Measurements from ENCODE around the gene FBXO42. TPM values are rescaled to one million over a fixed set of nuclear protein-coding genes. Genes with fewer than 3 reads are reported as not detected.

FBXO42 gene
- total and polyA plus RNA-seq, 2 of the 4 experiments (the other 2 are of a cell fraction): 12.0 to 18.8 TPM

DNA sequence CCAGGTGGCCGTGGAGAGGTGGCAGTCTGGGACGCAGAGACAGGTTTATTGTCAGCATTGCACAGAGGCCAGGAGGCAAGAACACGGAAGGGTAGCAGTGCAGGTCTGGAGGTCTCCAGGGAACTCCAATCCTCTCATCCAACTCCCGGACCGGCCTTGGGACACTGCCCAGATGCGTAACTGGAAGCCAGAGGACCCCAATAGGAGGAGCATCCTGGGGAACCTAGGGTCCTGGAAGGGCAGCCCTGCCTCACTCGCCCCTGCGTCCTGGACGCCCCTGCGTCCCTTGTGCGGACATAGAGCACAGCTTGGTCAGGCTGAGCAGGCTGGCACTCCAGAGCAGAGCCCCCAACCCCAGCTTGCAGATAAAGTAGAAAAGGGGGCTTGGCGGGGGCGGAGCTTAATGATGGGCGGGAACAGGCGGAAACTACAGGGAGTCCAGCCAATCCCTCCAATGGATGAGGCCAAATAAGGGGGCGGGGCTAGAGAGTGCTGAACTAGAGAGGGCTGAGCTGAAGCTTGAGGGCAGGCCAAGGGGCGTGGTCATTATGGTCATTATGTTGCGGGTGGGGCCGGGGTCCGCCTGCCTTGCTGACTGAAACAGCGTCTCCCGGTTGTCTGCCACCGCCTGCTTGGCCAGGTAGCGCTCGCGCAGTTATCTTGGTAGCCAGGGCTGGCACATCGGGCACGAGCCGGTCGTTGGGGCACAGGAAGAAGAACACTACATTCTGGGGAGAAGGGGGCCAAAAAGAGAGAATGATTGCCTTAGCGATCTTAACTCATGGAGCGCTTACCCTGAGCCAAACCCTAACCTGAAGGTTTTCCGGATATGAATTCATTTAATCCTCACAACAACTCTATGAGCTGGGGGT is 136.2 kb downstream of the FBXO42 start:
- Histone ChIP-seq H2BK120ac (ENCODE audit: low read depth, low read length) (no peak overlapping the region), H2AK5ac (ENCODE audit: low read depth, low read length) (peak overlapping the region; percentile 33; the same call in 1 of the 2 replicates), H3K36me3 (ENCODE audit: control insufficient read depth, insufficient read depth, low read length) (no peaks in the 10 kb centered on the region), H4K20me1 (ENCODE audit: insufficient read depth, low read length) (no peaks in the 10 kb centered on the region), H3K79me1 (ENCODE audit: low read depth in 1 of 2, low read length in 2 of 2) (no peaks in the 10 kb centered on the region), H4K91ac (ENCODE audit: insufficient read depth, low read depth, low read length) (no peak overlapping the region), H3K4me2 (ENCODE audit: low read depth, low read length) (peak overlapping the region; percentile 86), H3K14ac (replicated peaks; ENCODE audit: low read depth, low read length) (peak overlapping the region; percentile 25; the same call in 1 of the 2 replicates), H3K9me1 (ENCODE audit: insufficient read depth, low read length) (0 out of 2 replicates have a peak, but pooled peaks cover 5% of the 10 kb centered on the region), H2AFZ (replicated peaks; ENCODE audit: low read length, poor library complexity) (peak overlapping the region; percentile 90), H2BK20ac (ENCODE audit: low read depth, low read length) (no peak overlapping the region), H4K8ac (ENCODE audit: low read depth in 2 of 2, low read length in 2 of 2) (peak overlapping the region; percentile 39 to 89; a peak in 3 of 4 replicates), H3K18ac (ENCODE audit: low read depth, low read length) (no peak overlapping the region), H3K27ac (ENCODE audit: insufficient read depth, low read length) (no peak overlapping the region), H3K23ac (ENCODE audit: low read depth, low read length) (peak overlapping the region; percentile 92), H2BK15ac (ENCODE audit: low read depth, low read length) (no peak overlapping the region), H3K4ac (ENCODE audit: low read depth, low read length) (peak overlapping the region; percentile 42), H2BK5ac (ENCODE audit: low read depth, low read length, poor library complexity, severe bottlenecking) (no peak overlapping the region), H3K4me1 (ENCODE audit: control insufficient read depth, insufficient read depth, low read length) (no peaks in the 10 kb centered on the region), H3K56ac (ENCODE audit: extremely low read depth, insufficient read depth, low read length) (no peak overlapping the region), H3K27me3 (ENCODE audit: control insufficient read depth, insufficient read depth, low read length) (no peaks in the 10 kb centered on the region; the same call in 1 of the 2 replicates), H2AK9ac (replicated peaks; ENCODE audit: low read depth, low read length, poor library complexity) (peak overlapping the region; percentile 88), H3K4me3 (ENCODE audit: insufficient read depth, low read depth, low read length) (peak overlapping the region; percentile 65), H4K5ac (ENCODE audit: low read depth, low read length) (peak overlapping the region; percentile 4; the same call in 1 of the 2 replicates), H3K9me3 (ENCODE audit: control insufficient read depth, insufficient read depth, low read length) (no peaks in the 10 kb centered on the region), H3K9ac (ENCODE audit: low read depth, low read length) (no peak overlapping the region)
- no TSS peak for BruUV-seq (replicated peaks)
- intact Hi-C loops (cut with micrococcal nuclease) (loop anchor here (2.0 kb wide), 1 partner anchor 21 kb away; the partner anchor contains the start of gene CPLANE2), dilution Hi-C loops (cut with HindIII; ENCODE audit: low sequenced_read_pairs, unreplicated experiment) (no loop called here), in situ Hi-C loops (cut with MboI; ENCODE audit: low sequenced_read_pairs) (no loop called here)
- CTCF ChIA-PET: no interaction called here
- DNase-seq (peak; percentile 69), ATAC-seq (ENCODE audit: low read depth) (peak; percentile 53)
- TF ChIP-seq BHLHE40 (IDR thresholded peaks at IDR 0.05; ENCODE audit: low read depth, low read length) (no peak), CHD1 (IDR thresholded peaks at IDR 0.05; ENCODE audit: low read depth, low read length) (no peak), SMC3 (IDR thresholded peaks at IDR 0.05; ENCODE audit: low read depth, low read length) (no peak), POLR2A (IDR thresholded peaks at IDR 0.05; ENCODE audit: low read depth, low read length) (no peak), RAD21 (IDR thresholded peaks at IDR 0.05; ENCODE audit: low read length) (no peak), FOS (IDR thresholded peaks at IDR 0.05; ENCODE audit: low read depth, low read length) (no peak), CEBPB (IDR thresholded peaks at IDR 0.05; ENCODE audit: low read depth, low read length) (no peak), MAZ (IDR thresholded peaks at IDR 0.05; ENCODE audit: borderline replicate concordance, low read depth, low read length) (no peak), MXI1 (IDR thresholded peaks at IDR 0.05; ENCODE audit: borderline replicate concordance, low read depth, low read length) (no peak), RFX5 (IDR thresholded peaks at IDR 0.05; ENCODE audit: low read depth, low read length) (no peak), MAFK (IDR thresholded peaks at IDR 0.05; ENCODE audit: low read depth, low read length) (no peak)
- TF ChIP-seq, protein P1, sequence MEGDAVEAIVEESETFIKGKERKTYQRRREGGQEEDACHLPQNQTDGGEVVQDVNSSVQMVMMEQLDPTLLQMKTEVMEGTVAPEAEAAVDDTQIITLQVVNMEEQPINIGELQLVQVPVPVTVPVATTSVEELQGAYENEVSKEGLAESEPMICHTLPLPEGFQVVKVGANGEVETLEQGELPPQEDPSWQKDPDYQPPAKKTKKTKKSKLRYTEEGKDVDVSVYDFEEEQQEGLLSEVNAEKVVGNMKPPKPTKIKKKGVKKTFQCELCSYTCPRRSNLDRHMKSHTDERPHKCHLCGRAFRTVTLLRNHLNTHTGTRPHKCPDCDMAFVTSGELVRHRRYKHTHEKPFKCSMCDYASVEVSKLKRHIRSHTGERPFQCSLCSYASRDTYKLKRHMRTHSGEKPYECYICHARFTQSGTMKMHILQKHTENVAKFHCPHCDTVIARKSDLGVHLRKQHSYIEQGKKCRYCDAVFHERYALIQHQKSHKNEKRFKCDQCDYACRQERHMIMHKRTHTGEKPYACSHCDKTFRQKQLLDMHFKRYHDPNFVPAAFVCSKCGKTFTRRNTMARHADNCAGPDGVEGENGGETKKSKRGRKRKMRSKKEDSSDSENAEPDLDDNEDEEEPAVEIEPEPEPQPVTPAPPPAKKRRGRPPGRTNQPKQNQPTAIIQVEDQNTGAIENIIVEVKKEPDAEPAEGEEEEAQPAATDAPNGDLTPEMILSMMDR (conservative IDR thresholded peaks at IDR 0.05; ENCODE audit: low read depth, low read length): no peak
- TF ChIP-seq, protein P2, sequence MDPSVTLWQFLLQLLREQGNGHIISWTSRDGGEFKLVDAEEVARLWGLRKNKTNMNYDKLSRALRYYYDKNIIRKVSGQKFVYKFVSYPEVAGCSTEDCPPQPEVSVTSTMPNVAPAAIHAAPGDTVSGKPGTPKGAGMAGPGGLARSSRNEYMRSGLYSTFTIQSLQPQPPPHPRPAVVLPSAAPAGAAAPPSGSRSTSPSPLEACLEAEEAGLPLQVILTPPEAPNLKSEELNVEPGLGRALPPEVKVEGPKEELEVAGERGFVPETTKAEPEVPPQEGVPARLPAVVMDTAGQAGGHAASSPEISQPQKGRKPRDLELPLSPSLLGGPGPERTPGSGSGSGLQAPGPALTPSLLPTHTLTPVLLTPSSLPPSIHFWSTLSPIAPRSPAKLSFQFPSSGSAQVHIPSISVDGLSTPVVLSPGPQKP (IDR thresholded peaks at IDR 0.05; ENCODE audit: borderline replicate concordance, low read depth, low read length): no peak
- TF ChIP-seq, protein P3, sequence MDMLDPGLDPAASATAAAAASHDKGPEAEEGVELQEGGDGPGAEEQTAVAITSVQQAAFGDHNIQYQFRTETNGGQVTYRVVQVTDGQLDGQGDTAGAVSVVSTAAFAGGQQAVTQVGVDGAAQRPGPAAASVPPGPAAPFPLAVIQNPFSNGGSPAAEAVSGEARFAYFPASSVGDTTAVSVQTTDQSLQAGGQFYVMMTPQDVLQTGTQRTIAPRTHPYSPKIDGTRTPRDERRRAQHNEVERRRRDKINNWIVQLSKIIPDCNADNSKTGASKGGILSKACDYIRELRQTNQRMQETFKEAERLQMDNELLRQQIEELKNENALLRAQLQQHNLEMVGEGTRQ (IDR thresholded peaks at IDR 0.05; ENCODE audit: low read depth, low read length): no peak
- POLR2A ChIA-PET (ENCODE audit: unreplicated experiment): no interaction called here
- 14% methylated on average over 6 of the region's 33 CpGs; no CpG with 5 or more reads in 1 of the 2 experiments for WGBS, 2 experiments (ENCODE audit: extremely low coverage in 2 of 2, insufficient read length in 1 of 2)

Data from IMR-90 (cell line).